ENCODE data around the gene ACTL6B. TPM values are rescaled to one million over a fixed set of nuclear protein-coding genes. Genes with fewer than 3 reads are reported as not detected.
A peak's percentile ranks its signal among the peaks of the same experiment; 100 is the strongest.
"Not testable (repeated sequence)": the region's sequence is repeated elsewhere in the genome, so short reads cannot be mapped to it uniquely, and the experiment has no call there.

Gene ACTL6B
- polyA plus RNA-seq, 4 donors: 0.16 TPM; not detected in 3

DNA sequence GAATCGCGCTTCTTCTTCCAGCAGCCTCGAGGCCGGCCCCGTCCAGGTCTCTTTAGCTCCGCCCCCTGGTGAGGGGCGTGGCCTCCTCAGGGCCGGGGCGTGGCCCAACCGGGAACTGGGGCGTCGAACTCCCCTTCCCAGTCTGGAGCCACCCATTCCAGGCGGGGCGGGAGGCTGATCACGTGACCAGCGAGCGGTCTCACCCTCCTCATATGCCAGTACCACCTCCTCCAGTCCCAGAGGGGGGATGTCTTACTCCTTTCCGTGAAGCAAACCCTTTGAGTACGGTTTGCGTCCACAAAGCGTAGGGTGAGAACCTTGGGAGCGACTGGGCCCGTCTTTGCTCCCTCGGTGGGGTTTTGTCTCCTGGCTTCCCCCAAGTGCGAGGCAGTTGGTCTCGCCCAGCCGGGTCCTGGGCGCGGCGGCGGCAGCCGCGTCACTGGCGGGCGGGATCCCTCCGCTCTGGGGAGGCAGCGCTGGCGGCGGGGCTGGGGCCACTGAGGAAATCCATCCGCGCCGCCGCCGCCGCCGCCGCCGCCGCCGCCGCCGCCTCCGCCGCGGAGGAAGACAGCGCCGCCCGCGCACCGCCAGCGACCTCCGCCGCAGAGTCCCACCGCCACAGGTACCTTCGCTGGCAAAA, 17.2 kb upstream of the ACTL6B start, which contains the start of gene GNB2:
Gene GNB2 (plus strand): TSS at position 439 of the 640 bp plus-strand sequence. CDS start 2,526 bp downstream, outside the sequence.
- peak; percentile 98 to 99 (median 98) for DNase-seq (ENCODE audit: low read depth in 4 of 4, low spot score in 3 of 4)

- DNase-seq (ENCODE audit: low read depth in 4 of 4, low spot score in 3 of 4): no peak
Observed at GRCh38 chr7:100671353-100672327, 15.4 kb upstream of the ACTL6B start.

DNA sequence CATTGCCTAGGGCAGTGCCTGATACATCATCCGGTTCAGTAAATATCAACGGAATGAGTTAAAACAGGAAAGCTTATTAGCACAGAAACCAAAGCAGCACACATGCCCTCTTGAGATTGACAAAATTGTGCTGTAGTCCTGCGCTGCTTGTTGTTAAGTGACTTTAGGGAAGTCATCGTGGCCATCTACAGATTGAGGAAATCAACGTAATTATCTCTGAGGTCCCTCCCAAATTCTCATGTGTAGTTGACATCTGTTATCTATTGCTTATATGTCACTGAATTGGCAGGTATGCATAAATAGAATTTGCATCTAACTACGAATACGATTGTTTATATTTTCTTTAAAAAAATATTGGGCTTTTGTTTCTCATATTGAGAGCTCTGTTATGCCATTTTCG, 13.8 kb upstream of the ACTL6B start:
- no peak for DNase-seq (ENCODE audit: low read depth in 4 of 4, low spot score in 3 of 4)

DNA sequence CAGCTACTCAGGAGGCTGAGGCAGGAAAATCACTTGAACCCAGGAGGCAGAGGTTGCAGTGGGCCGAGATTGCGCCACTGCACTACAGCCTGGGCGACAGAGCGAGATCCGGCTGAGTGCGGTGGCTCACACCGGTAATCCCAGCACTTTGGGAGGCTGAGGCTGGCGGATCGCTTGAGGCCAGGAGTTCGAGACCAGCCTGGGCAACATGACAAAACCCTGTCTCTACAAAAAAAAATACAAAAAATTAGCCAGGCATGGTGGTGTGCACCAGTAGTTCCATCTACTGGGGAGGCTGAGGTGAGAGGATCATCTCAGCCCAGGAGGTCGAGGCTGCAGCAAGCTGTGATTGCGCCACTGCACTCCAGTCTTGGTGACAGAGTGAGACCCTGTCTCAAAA, 12.9 kb upstream of the ACTL6B start:
- DNase-seq (ENCODE audit: low read depth in 4 of 4, low spot score in 3 of 4): not testable (repeated sequence)

- DNase-seq (ENCODE audit: low read depth in 4 of 4, low spot score in 3 of 4): no peak
Observed at GRCh38 chr7:100668069-100668449, 11.8 kb upstream of the ACTL6B start.

DNA sequence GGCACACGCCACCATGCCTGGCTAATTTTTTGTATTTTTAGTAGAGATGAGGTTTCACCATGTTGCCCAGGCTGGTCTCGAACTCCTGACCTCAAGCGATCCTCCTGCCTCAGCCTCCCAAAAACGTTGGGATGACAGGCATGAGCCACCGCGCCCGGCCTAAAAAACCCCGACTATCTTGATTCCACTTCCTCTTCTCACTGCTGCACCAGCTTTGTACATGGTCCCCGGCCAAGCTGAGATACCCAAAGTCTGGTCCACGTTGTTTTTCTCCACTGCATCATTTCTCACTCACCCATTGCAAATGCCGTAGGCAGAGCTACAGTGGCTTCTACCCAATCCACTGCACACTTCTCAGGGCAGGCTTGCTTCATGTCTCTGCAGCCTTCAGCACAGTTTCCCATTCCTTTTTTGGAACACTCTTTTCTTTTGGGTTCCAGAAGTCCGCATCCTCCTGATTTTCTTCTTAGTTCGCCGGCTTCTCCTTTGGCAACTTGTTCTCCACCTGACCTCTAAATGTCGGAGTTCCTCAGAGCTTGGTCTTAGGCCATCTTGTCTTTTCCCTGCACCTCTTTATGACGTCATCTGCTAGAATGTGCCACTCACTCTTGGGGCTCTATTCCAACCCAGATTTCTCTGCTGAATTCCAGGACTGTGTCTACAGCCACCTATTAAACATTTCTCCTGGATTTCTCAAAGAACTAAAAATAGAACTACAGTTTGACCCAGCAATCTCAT, 11.3 kb upstream of the ACTL6B start:
- no peak for DNase-seq (ENCODE audit: low read depth in 4 of 4, low spot score in 3 of 4)

GRCh38 chr7:100665168-100665726, 9.0 kb upstream of the ACTL6B start:
- no peak for DNase-seq (ENCODE audit: low read depth in 4 of 4, low spot score in 3 of 4)

DNA sequence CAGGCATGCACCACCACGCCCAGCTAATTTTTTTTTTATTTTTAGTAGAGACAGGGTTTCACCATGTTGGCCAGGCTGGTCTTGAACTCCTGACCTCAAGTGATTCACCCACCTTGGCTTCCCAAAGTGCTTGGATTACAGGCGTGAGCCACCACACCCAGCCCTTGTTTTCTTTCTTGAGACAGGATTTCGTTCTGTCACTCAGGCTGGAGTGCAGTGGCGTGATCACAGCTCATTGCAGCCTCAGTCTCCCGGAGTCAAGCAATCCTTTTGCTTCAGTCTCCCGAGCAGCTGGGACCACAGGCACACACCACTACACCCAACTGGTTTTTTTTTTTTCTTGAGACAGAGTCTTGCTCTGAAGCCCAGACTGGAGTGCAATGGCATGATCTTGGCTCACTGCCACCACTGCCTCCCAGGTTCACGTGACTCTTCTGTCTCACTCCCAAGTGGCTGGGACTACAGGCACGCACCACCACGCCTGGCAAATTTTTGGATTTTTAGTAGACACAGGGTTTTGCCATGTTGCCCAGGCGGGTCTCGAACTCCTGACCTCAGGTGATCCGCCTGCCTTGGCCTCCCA, 6.0 kb upstream of the ACTL6B start:
- DNase-seq (ENCODE audit: low read depth in 4 of 4, low spot score in 3 of 4): not testable (repeated sequence)

DNA sequence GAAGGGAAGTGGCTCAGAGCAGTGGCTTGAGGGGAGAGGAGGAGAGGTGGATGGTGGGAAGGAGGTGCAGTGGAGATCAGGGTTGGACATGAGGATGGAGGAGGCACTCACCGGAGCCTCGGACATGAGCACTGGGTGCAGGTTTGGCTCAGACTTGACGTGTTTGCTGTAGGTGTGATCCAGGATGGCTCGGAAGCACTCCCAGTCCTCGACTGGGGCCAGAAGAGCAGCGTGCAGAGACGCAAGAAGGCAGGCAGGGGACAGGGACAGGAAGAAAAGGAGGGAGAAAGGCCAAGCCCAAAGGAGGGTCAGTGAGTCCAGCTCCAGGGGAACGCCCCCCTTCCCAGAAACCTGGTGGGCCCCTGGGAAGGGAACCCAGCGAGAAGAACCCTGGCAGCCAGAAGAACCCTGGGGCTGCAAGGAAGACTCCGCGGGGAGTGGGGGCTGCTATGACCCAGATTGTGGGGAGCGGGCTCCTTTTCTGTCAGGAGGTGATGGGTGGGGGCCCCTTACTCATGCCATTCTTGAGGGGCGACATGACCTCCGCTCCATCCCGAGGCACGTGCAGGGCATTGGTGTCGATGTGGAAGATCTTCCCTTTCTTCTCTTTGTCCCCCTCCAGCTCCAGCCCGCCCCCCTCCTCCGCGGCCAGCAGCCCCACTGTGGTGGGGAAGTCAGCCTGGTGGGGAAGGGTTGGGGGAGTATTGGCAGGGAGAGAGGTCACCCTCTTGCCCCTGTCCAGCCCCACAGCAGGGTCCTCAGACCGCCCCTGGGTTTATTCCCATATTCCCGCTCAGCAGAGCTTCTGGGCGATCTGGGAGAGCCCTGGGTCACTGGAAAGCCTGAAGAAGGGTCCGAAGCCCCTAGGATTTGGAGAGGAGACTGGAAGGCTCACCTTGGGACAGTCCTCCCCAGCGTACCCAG, 1.1 kb downstream of the ACTL6B start:
- DNase-seq (ENCODE audit: low read depth in 4 of 4, low spot score in 3 of 4): no peak

GRCh38 chr7:100649826-100650565, 6.3 kb downstream of the ACTL6B start:
- DNase-seq (ENCODE audit: low read depth in 4 of 4, low spot score in 3 of 4): no peak

- no peak for DNase-seq (ENCODE audit: low read depth in 4 of 4, low spot score in 3 of 4)
Observed at GRCh38 chr7:100642534-100642907, 13.7 kb downstream of the ACTL6B start.

DNA sequence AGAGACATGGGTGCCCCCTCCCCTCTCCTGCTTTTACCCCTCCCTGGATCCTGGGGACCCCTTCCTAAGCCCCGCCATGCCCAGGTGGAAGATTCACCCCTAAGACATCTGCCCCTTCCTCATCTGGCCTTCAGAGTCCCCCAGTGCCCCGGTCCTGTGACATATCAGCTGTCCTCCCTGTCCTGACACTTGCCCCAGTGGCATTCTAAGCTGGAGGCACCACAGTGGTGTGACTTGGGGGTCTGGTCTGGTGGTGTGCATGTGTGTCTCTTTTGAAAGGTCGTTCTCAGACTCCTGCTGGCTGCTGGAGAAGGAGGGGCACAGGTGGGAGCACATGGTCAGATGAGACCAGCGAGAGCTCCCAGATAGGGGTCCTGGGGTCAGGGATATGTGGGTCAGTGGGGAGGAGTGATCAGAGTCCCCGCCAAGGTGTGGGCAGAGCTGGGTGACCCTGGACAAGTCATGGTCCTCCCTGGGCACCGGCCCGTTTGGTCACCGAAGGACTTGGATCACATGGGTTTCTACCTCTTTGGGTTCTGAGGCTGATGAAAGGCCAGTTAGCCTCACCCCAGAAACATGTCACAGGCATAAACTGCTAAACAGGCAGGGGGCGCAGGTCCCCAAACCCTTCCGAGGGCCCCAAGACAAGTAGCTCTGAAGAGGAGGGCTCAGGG, 14.3 kb downstream of the ACTL6B start:
- no peak for DNase-seq (ENCODE audit: low read depth in 4 of 4, low spot score in 3 of 4)

GRCh38 chr7:100641463-100641859, 14.8 kb downstream of the ACTL6B start, which contains the start of gene TFR2:
Gene TFR2, minus strand, starts transcription at chr7:100641552. Its CDS starts 43 bp downstream, at chr7:100641509.
- no peak for DNase-seq (ENCODE audit: low read depth in 4 of 4, low spot score in 3 of 4)

DNA sequence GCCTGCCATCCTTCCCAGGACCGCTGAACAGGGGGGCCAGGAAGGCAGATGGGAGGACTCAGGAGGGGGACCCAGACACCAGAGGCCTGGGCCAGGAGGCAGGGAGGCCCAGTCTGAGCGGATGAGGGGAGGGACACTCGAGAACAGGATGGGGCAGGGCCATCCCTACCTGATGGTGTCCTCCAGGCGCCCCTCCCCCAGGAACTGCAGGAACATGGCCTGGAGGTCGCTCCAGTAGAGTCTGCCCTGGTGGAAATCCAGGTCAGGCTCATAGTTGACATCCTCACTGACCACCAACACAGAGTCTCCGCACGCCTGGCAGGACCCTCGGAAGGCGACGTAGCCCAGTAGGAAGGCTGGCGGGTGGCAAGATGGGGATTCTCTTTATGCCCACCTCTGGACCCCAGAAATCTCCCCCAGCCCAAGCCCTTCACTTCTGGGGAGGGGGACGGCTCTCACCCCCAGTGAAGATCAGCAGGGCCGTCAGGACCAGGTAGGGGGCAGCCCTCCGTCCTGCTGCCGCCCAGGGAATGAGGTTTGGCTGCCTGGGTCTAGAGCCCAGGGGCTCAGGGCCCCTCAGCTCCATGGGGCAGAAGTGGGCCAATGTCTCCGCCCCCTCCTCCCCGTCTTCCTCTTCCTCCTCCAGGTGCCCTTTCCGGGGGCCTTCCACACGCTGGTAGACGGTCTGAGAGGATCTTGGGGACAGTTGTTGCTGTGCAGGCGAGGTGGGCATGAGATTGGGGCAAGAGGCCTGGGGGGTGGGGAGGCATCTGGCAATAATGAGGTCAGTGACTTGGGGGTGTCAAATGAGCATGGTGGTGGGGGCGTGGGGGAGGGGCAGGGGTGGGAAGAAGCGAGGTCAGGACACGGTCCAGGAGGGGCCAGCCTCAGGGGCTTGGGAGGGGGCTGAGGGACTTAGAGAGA, 15.5 kb downstream of the ACTL6B start:
- DNase-seq (ENCODE audit: low read depth in 4 of 4, low spot score in 3 of 4): no peak

DNA sequence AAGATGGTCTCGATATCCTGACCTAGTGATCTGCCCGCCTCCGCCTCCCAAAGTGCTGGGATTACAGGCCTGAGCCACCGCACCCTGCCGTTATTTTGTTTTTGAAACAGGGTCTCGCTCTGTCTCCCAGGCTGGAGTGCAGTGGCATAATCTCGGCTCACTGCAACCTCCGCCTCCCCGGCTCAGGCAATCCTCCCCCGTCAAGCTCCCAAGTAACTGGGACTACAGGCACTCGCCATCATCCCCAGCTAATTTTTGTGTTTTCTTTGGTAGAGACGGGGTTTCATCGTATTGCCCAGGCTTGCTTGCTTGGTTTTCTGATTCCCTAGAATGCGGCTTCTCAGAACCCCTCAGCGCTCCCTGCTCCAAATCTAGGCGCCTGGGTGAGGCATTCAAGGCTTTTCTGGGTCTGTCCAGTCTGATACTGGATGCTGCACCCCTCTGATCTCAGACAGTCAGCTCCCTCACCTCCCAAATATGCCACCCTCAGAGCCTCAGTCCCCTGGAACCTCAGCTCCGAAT, 16.2 kb downstream of the ACTL6B start:
- DNase-seq (ENCODE audit: low read depth in 4 of 4, low spot score in 3 of 4): no peak

GRCh38 chr7:100632951-100633717, 23.1 kb downstream of the ACTL6B start:
- DNase-seq (ENCODE audit: low read depth in 4 of 4, low spot score in 3 of 4): no peak

Data from right renal pelvis (tissue), 4 donors.